ENCODE results near the gene THRB. TPM values are rescaled to one million over a fixed set of nuclear protein-coding genes. Genes with fewer than 3 reads are reported as not detected.

The THRB gene
- total and polyA plus RNA-seq, 9 of the 15 experiments (the other 6 are each of a cell fraction or from before 2014, with no cell fraction given) = 1.7 to 14.9 (median 6.9) TPM

DNA sequence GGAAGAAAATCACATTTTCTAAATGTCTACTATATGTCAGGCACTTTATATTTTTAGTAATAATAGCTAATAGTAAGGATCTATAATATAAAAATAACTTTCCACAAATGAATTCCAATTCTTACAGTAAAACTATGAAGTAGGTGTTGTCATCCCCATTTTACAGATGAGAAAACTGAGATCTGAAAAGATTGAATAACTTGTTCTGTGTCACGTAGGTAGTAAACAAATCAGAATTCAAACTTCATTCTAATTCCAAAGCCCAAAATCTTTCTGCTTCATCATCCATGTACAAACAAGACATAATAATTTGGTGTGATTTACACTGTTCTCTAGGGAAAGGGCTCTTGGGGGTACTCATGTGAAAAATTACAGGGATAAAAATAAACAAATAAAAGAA, 130.3 kb downstream of the THRB start:
- Histone ChIP-seq H3K9me1 (ENCODE audit: control insufficient read depth, insufficient read depth, low read length) (no peaks in the 10 kb centered on the region), H3K4me1 (replicated peaks in 1 of 2; ENCODE audit: control insufficient read depth in 2 of 2, insufficient read depth in 2 of 2, low read length in 2 of 2) (peaks cover 0 to 4% of the 10 kb centered on the region in 2 experiments; a peak in 3 of 5 replicates), H3K36me3 (ENCODE audit: control insufficient read depth, insufficient read depth, low read length) (no peaks in the 10 kb centered on the region; the same call in 2 of the 3 replicates), H3K4me3 (no peak overlapping the region), H4K20me1 (replicated peaks; ENCODE audit: control insufficient read depth, insufficient read depth, low read length) (no peaks in the 10 kb centered on the region), H3K9ac (ENCODE audit: insufficient read depth in 1 of 2, low read depth in 2 of 2, low read length in 2 of 2) (no peak overlapping the region), H2AFZ (ENCODE audit: low read depth, low read length) (no peak overlapping the region), H3K4me2 (ENCODE audit: insufficient read depth, low read length) (no peak overlapping the region), H3K27me3 (ENCODE audit: control insufficient read depth in 2 of 2, insufficient read depth in 2 of 2, low read length in 2 of 2) (no peaks in the 10 kb centered on the region), H3K9me3 (replicated peaks; ENCODE audit: control insufficient read depth, insufficient read depth, low read depth, low read length) (no peaks in the 10 kb centered on the region), H3K27ac (ENCODE audit: extremely low read depth, low read depth, low read length) (no peak overlapping the region), H3K79me2 (ENCODE audit: control insufficient read depth, insufficient read depth, low read length) (0 out of 3 replicates have a peak, but pooled peaks cover 3% of the 10 kb centered on the region)
- in situ Hi-C loops (cut with MboI) (no loop called here), intact Hi-C loops (cut with micrococcal nuclease) (loop anchor here (10.0 kb wide), 1 partner anchor 280 kb away; no protein-coding TSS in a partner anchor)
- no peak for ATAC-seq
- POLR2A ChIA-PET = interaction anchor here (0.6 to 4.3 kb wide), 2 partner anchors 11 to 57 kb away, joined by 3 to 15 read pairs; no protein-coding TSS in a partner anchor
- CTCF ChIA-PET (ENCODE audit: low intra/inter-chr PET ratio) = no interaction called here
- no peak for DNase-seq (ENCODE audit: extremely low read depth in 1 of 4, low spot score in 3 of 4)
- 79% methylated on average over 1 of the region's 1 CpG for WGBS (ENCODE audit: insufficient coverage, low coverage, missing lambda C conversion rate)
- no TSS peak for BruUV-seq (replicated peaks)
- no peak for FAIRE-seq
- TF ChIP-seq BCOR (IDR thresholded peaks at IDR 0.05) = peak; percentile 93
- TF ChIP-seq RBM25 (IDR thresholded peaks at IDR 0.05; ENCODE audit: low read depth, low read length, severe bottlenecking) = peak; percentile 99
- TF ChIP-seq PHF20 (IDR thresholded peaks at IDR 0.05; ENCODE audit: partially characterized antibody) = peak; percentile 28
- peak in 1 of 2 experiments; percentile 14; a peak in 1 of 4 replicates for TF ChIP-seq RCOR1 (IDR thresholded peaks at IDR 0.05; ENCODE audit: borderline replicate concordance in 1 of 2, low read depth in 2 of 2, low read length in 2 of 2)
- TF ChIP-seq HDAC2 (IDR thresholded peaks at IDR 0.05) = peak; percentile 54; the same call in 1 of the 2 replicates
- peak; percentile 55 to 80; a peak in 3 of 4 replicates for TF ChIP-seq KDM1A (IDR thresholded peaks at IDR 0.05)
- TF ChIP-seq, protein P1, sequence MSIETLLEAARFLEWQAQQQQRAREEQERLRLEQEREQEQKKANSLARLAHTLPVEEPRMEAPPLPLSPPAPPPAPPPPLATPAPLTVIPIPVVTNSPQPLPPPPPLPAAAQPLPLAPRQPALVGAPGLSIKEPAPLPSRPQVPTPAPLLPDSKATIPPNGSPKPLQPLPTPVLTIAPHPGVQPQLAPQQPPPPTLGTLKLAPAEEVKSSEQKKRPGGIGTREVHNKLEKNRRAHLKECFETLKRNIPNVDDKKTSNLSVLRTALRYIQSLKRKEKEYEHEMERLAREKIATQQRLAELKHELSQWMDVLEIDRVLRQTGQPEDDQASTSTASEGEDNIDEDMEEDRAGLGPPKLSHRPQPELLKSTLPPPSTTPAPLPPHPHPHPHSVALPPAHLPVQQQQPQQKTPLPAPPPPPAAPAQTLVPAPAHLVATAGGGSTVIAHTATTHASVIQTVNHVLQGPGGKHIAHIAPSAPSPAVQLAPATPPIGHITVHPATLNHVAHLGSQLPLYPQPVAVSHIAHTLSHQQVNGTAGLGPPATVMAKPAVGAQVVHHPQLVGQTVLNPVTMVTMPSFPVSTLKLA (conservative IDR thresholded peaks at IDR 0.05) = no peak
- no peak for TF ChIP-seq EGR1 (conservative IDR thresholded peaks at IDR 0.05)
- TF ChIP-seq ETS2 (tag; IDR thresholded peaks at IDR 0.05; ENCODE audit: borderline replicate concordance, poor library complexity, severe bottlenecking) = no peak
- TF ChIP-seq NR2F6 (CRISPR knock-in tag; IDR thresholded peaks at IDR 0.05) = no peak
- TF ChIP-seq SMARCA5 (IDR thresholded peaks at IDR 0.05) = peak; percentile 69; the same call in 1 of the 2 replicates
- TF ChIP-seq, protein P2, sequence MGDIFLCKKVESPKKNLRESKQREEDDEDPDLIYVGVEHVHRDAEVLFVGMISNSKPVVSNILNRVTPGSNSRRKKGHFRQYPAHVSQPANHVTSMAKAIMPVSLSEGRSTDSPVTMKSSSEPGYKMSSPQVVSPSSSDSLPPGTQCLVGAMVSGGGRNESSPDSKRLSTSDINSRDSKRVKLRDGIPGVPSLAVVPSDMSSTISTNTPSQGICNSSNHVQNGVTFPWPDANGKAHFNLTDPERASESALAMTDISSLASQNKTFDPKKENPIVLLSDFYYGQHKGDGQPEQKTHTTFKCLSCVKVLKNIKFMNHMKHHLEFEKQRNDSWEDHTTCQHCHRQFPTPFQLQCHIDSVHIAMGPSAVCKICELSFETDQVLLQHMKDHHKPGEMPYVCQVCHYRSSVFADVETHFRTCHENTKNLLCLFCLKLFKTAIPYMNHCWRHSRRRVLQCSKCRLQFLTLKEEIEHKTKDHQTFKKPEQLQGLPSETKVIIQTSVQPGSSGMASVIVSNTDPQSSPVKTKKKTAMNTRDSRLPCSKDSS (IDR thresholded peaks at IDR 0.05; ENCODE audit: low read depth, partially characterized antibody) = no peak
- TF ChIP-seq BRF1 (IDR thresholded peaks at IDR 0.05; ENCODE audit: borderline replicate concordance, extremely low read depth, insufficient read length) = no peak
- TF ChIP-seq ADNP (tag; IDR thresholded peaks at IDR 0.05) = peak; percentile 80

All from K562 (cell line).